WTC11 (cell line): ENCODE measurements around the gene RASGRP3. TPM values are rescaled to one million over a fixed set of nuclear protein-coding genes. Genes with fewer than 3 reads are reported as not detected.

ENCODE experiments used
- ATAC-seq: fragments of 200-7000 bp; cut with Tn5 transposase; 2 replicates; pipeline ENCODE4 v1.10.0; 2021; ENCODE audit warnings: mild to moderate bottlenecking, moderate library complexity
- CTCF ChIA-PET: fragments of 300-600 bp; sonication (Branson Sonifier 250); formaldehyde crosslinking; loops from one replicate; lab custom pipeline; 2021; ENCODE audit warnings: antibody characterized with exemption; lab: Charles Lee
- POLR2A ChIA-PET: fragments of 350-600 bp; sonication (Branson Sonifier 250); formaldehyde crosslinking; loops from one replicate; lab custom pipeline; 2021; ENCODE audit warnings: antibody characterized with exemption; lab: Charles Lee
- DNase-seq: peaks from one replicate; pipeline ENCODE4 v3.0.0; 2021; ENCODE audit warnings: low spot score
- H3K27ac Mint-ChIP-seq: 2 replicates; pipeline ENCODE4 v1.8.0; 2021; ENCODE audit warnings: mixed read lengths
- H3K27me3 Mint-ChIP-seq: 2 replicates; pipeline ENCODE4 v1.8.0; 2021; ENCODE audit warnings: low read depth, mild to moderate bottlenecking, moderate library complexity, mixed read lengths
- H3K36me3 Mint-ChIP-seq: 2 replicates; pipeline ENCODE4 v1.8.0; 2021; ENCODE audit warnings: mixed read lengths
- H3K4me1 Mint-ChIP-seq: 2 replicates; pipeline ENCODE4 v1.8.0; 2022; ENCODE audit warnings: mixed read lengths
- H3K4me3 Mint-ChIP-seq: 2 replicates; pipeline ENCODE4 v1.8.0; 2021; ENCODE audit warnings: mild to moderate bottlenecking, moderate library complexity, mixed read lengths
- H3K9me3 Mint-ChIP-seq: 2 replicates; pipeline ENCODE4 v1.8.0; 2021; ENCODE audit warnings: mixed read lengths
- AFF4 ChIP-seq: sonication (generic); formaldehyde crosslinking; IDR thresholded peaks from 2 replicates; pipeline ENCODE4 v1.8.1; 2023; ENCODE audit warnings: mild to moderate bottlenecking, missing genetic modification reagents, borderline replicate concordance
- ATF2 ChIP-seq: sonication (generic); formaldehyde crosslinking; IDR thresholded peaks from 2 replicates; pipeline ENCODE4 v1.8.1; 2022; ENCODE audit warnings: low read depth, missing genetic modification reagents, borderline replicate concordance
- CREB1 ChIP-seq: sonication (generic); formaldehyde crosslinking; IDR thresholded peaks from 2 replicates; pipeline ENCODE4 v1.8.0; 2023; ENCODE audit warnings: mild to moderate bottlenecking, missing genetic modification reagents
- CREM ChIP-seq: sonication (generic); formaldehyde crosslinking; IDR thresholded peaks from 2 replicates; pipeline ENCODE4 v1.8.1; 2022; ENCODE audit warnings: mild to moderate bottlenecking, missing genetic modification reagents, moderate library complexity
- E2F4 ChIP-seq: sonication (generic); formaldehyde crosslinking; IDR thresholded peaks from 2 replicates; pipeline ENCODE4 v1.8.1; 2022; ENCODE audit warnings: low read depth, mild to moderate bottlenecking, moderate library complexity, missing genetic modification reagents, borderline replicate concordance
- E2F5 ChIP-seq: sonication (generic); formaldehyde crosslinking; IDR thresholded peaks from 2 replicates; pipeline ENCODE4 v1.8.1; 2022; ENCODE audit warnings: mild to moderate bottlenecking, moderate library complexity, missing genetic modification reagents
- GTF2I ChIP-seq: fragments of 250-450 bp; sonication (Bioruptor Pico); conservative IDR thresholded peaks from 2 replicates; pipeline ENCODE4 v1.4.0; 2021; ENCODE audit warnings: mild to moderate bottlenecking
- HMGA2 ChIP-seq: fragments of 250-450 bp; sonication (Bioruptor Pico); IDR thresholded peaks from 2 replicates; pipeline ENCODE4 v1.4.0; 2021; ENCODE audit warnings: mild to moderate bottlenecking, moderate library complexity
- MXD4 ChIP-seq: fragments of 250-450 bp; sonication (Bioruptor Pico); IDR thresholded peaks from 2 replicates; pipeline ENCODE4 v1.8.0; 2021; ENCODE audit warnings: mild to moderate bottlenecking, moderate library complexity, borderline replicate concordance
- NFYB ChIP-seq: sonication (generic); formaldehyde crosslinking; conservative IDR thresholded peaks from 2 replicates; pipeline ENCODE4 v1.8.0; 2022; ENCODE audit warnings: low read depth, missing genetic modification reagents
- OVOL2 ChIP-seq: fragments of 250-450 bp; sonication (Bioruptor Pico); IDR thresholded peaks from 2 replicates; pipeline ENCODE4 v1.9.0; 2021; ENCODE audit warnings: mild to moderate bottlenecking, borderline replicate concordance
- SMAD3 ChIP-seq: sonication (generic); formaldehyde crosslinking; IDR thresholded peaks from 2 replicates; pipeline ENCODE4 v1.8.0; 2022; ENCODE audit warnings: missing genetic modification reagents, mild to moderate bottlenecking, borderline replicate concordance
- TEAD1 ChIP-seq: sonication (generic); formaldehyde crosslinking; IDR thresholded peaks from 2 replicates; pipeline ENCODE4 v1.8.0; 2022; ENCODE audit warnings: mild to moderate bottlenecking, missing genetic modification reagents
- ZBTB21 ChIP-seq: sonication (generic); formaldehyde crosslinking; IDR thresholded peaks from 2 replicates; pipeline ENCODE4 v1.8.1; 2023; ENCODE audit warnings: mild to moderate bottlenecking, missing genetic modification reagents, borderline replicate concordance
- ZNF396 ChIP-seq: fragments of 250-450 bp; sonication (Bioruptor Pico); IDR thresholded peaks from 2 replicates; pipeline ENCODE4 v1.8.0; 2021; ENCODE audit warnings: mild to moderate bottlenecking, moderate library complexity, borderline replicate concordance
- ZNF416 ChIP-seq: fragments of 250-450 bp; sonication (Bioruptor Pico); IDR thresholded peaks from 2 replicates; pipeline ENCODE4 v1.9.0; 2021; ENCODE audit warnings: mild to moderate bottlenecking, inconsistent platforms
- ZNF423 ChIP-seq: fragments of 250-450 bp; sonication (Bioruptor Pico); IDR thresholded peaks from 2 replicates; pipeline ENCODE4 v2.1.2; 2022; ENCODE audit warnings: mild to moderate bottlenecking, moderate library complexity
- ZNF671 ChIP-seq: fragments of 250-450 bp; sonication (Bioruptor Pico); IDR thresholded peaks from 2 replicates; pipeline ENCODE4 v1.8.0; 2021; ENCODE audit warnings: mild to moderate bottlenecking
- total RNA-seq: library from RNA; stranded (reverse); gene quantifications from 3 replicates; pipeline ENCODE4 v1.2.3, GENCODE V29; 2021
- TF ChIP-seq, protein P1 (sequence below): fragments of 250-450 bp; sonication (Bioruptor Pico); IDR thresholded peaks from 2 replicates; pipeline ENCODE4 v1.9.0; 2021; ENCODE audit warnings: mild to moderate bottlenecking, borderline replicate concordance
- TF ChIP-seq, protein P2 (sequence below): sonication (generic); formaldehyde crosslinking; IDR thresholded peaks from 2 replicates; pipeline ENCODE4 v1.8.0; 2022; ENCODE audit warnings: mild to moderate bottlenecking, missing genetic modification reagents
- TF ChIP-seq, protein P3 (sequence below): sonication (generic); formaldehyde crosslinking; IDR thresholded peaks from 2 replicates; pipeline ENCODE4 v1.8.0; 2022; ENCODE audit warnings: mild to moderate bottlenecking, missing genetic modification reagents

The RASGRP3 gene
- total RNA-seq, 1 experiment from 2014 or later = 0.11 TPM

GRCh38 chr2:33495683-33496082 lies 19.2 kb downstream of the RASGRP3 start:
- Mint-ChIP-seq H3K4me3 (no peak overlapping the region), H3K36me3 (no peaks in the 10 kb centered on the region), H3K27me3 (no peaks in the 10 kb centered on the region), H3K4me1 (no peaks in the 10 kb centered on the region), H3K9me3 (no peaks in the 10 kb centered on the region), H3K27ac (no peak overlapping the region)
- TF ChIP-seq ZNF423 (CRISPR knock-in tag) = no peak
- no peak for TF ChIP-seq ZNF671 (CRISPR knock-in tag)
- no peak for TF ChIP-seq ZNF416 (CRISPR knock-in tag)
- no peak for TF ChIP-seq MXD4 (CRISPR knock-in tag)
- no peak for TF ChIP-seq ATF2 (CRISPR knock-in tag)
- TF ChIP-seq GTF2I (CRISPR knock-in tag) = no peak
- no peak for TF ChIP-seq CREB1
- no peak for TF ChIP-seq AFF4 (CRISPR knock-in tag)
- no peak for TF ChIP-seq CREM (CRISPR knock-in tag)
- TF ChIP-seq TEAD1 = no peak
- TF ChIP-seq NFYB (CRISPR knock-in tag) = no peak
- TF ChIP-seq, protein P1, sequence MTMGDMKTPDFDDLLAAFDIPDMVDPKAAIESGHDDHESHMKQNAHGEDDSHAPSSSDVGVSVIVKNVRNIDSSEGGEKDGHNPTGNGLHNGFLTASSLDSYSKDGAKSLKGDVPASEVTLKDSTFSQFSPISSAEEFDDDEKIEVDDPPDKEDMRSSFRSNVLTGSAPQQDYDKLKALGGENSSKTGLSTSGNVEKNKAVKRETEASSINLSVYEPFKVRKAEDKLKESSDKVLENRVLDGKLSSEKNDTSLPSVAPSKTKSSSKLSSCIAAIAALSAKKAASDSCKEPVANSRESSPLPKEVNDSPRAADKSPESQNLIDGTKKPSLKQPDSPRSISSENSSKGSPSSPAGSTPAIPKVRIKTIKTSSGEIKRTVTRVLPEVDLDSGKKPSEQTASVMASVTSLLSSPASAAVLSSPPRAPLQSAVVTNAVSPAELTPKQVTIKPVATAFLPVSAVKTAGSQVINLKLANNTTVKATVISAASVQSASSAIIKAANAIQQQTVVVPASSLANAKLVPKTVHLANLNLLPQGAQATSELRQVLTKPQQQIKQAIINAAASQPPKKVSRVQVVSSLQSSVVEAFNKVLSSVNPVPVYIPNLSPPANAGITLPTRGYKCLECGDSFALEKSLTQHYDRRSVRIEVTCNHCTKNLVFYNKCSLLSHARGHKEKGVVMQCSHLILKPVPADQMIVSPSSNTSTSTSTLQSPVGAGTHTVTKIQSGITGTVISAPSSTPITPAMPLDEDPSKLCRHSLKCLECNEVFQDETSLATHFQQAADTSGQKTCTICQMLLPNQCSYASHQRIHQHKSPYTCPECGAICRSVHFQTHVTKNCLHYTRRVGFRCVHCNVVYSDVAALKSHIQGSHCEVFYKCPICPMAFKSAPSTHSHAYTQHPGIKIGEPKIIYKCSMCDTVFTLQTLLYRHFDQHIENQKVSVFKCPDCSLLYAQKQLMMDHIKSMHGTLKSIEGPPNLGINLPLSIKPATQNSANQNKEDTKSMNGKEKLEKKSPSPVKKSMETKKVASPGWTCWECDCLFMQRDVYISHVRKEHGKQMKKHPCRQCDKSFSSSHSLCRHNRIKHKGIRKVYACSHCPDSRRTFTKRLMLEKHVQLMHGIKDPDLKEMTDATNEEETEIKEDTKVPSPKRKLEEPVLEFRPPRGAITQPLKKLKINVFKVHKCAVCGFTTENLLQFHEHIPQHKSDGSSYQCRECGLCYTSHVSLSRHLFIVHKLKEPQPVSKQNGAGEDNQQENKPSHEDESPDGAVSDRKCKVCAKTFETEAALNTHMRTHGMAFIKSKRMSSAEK (CRISPR knock-in tag) = no peak
- no peak for TF ChIP-seq OVOL2 (CRISPR knock-in tag)
- DNase-seq = no peak
- ChIA-PET POLR2A (no interaction called here), CTCF (no interaction called here)
- ATAC-seq = no peak

- no peak for DNase-seq
- POLR2A ChIA-PET = no interaction called here
- Mint-ChIP-seq H3K27ac (no peak overlapping the region), H3K4me3 (no peak overlapping the region), H3K4me1 (no peaks in the 10 kb centered on the region), H3K9me3 (no peaks in the 10 kb centered on the region), H3K27me3 (no peaks in the 10 kb centered on the region), H3K36me3 (no peaks in the 10 kb centered on the region)
- CTCF ChIA-PET = interaction anchor here (0.5 kb wide), 1 partner anchor 100 kb away, joined by 4 read pairs; no protein-coding TSS in a partner anchor
- no peak for ATAC-seq
- TF ChIP-seq, protein P2, sequence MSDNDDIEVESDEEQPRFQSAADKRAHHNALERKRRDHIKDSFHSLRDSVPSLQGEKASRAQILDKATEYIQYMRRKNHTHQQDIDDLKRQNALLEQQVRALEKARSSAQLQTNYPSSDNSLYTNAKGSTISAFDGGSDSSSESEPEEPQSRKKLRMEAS = no peak
- no peak for TF ChIP-seq SMAD3
- no peak for TF ChIP-seq HMGA2 (CRISPR knock-in tag)
- TF ChIP-seq ZBTB21 (CRISPR knock-in tag) = no peak
- TF ChIP-seq E2F5 (CRISPR knock-in tag) = no peak
- TF ChIP-seq, protein P3, sequence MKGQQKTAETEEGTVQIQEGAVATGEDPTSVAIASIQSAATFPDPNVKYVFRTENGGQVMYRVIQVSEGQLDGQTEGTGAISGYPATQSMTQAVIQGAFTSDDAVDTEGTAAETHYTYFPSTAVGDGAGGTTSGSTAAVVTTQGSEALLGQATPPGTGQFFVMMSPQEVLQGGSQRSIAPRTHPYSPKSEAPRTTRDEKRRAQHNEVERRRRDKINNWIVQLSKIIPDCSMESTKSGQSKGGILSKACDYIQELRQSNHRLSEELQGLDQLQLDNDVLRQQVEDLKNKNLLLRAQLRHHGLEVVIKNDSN = no peak
- TF ChIP-seq E2F4 (CRISPR knock-in tag) = no peak
- no peak for TF ChIP-seq ZNF396 (CRISPR knock-in tag)
Observed at GRCh38 chr2:33496150-33496549, 19.7 kb downstream of the RASGRP3 start.
